ENCODE measurements around the gene CCL1.
"Not testable (repeated sequence)": the region's sequence is repeated elsewhere in the genome, so short reads cannot be mapped to it uniquely, and the experiment has no call there.

Gene CCL1

GRCh38 chr17:34356194-34356593 is 6.8 kb downstream of the CCL1 start, which contains the start of gene CCL13:
Gene CCL13 (plus strand): TSS chr17:34356480. CDS start chr17:34356527, 47 bp downstream.
- DNase-seq: no peak

GRCh38 chr17:34354637-34355036 is 8.4 kb downstream of the CCL1 start:
- DNase-seq: no peak

GRCh38 chr17:34352191-34352590 is 10.8 kb downstream of the CCL1 start:
- no peak for DNase-seq

- DNase-seq: no peak
These were observed 11.9 kb downstream of the CCL1 start for GRCh38 chr17:34351096-34351495.

GRCh38 chr17:34349751-34350150 is 13.3 kb downstream of the CCL1 start:
- DNase-seq: no peak

- no peak for DNase-seq
These were observed 16.0 kb downstream of the CCL1 start for GRCh38 chr17:34347063-34347462.

- no peak for DNase-seq
These were observed 21.1 kb downstream of the CCL1 start for GRCh38 chr17:34341916-34342315.

GRCh38 chr17:34339138-34339770 is 23.8 kb downstream of the CCL1 start:
- no peak for DNase-seq

GRCh38 chr17:34337701-34338100 is 25.3 kb downstream of the CCL1 start:
- no peak for DNase-seq

- not testable (repeated sequence) for DNase-seq
These were observed 35.5 kb downstream of the CCL1 start for GRCh38 chr17:34327580-34327979.

- no peak for DNase-seq
These were observed 41.1 kb downstream of the CCL1 start for GRCh38 chr17:34321964-34322363.

GRCh38 chr17:34319039-34319483 is 44.0 kb downstream of the CCL1 start, which contains the start of gene CCL8:
Gene CCL8 (plus strand): TSS chr17:34319435. CDS start chr17:34319502, 67 bp downstream.
- DNase-seq: no peak

- DNase-seq: no peak
These were observed 44.6 kb downstream of the CCL1 start for GRCh38 chr17:34318474-34318873.

GRCh38 chr17:34314279-34314678 is 48.8 kb downstream of the CCL1 start:
- no peak for DNase-seq

- DNase-seq: no peak
These were observed 49.9 kb downstream of the CCL1 start for GRCh38 chr17:34313164-34313563.

GRCh38 chr17:34312080-34312479 is 51.0 kb downstream of the CCL1 start:
- no peak for DNase-seq

GRCh38 chr17:34311291-34311690 is 51.7 kb downstream of the CCL1 start:
- DNase-seq: no peak
